Central memory CD4-positive, alpha-beta T cell (primary cell): ENCODE measurements around the gene NRSN1.
"Not testable (repeated sequence)": the region's sequence is repeated elsewhere in the genome, so short reads cannot be mapped to it uniquely, and the experiment has no call there.

Source experiments
- DNase-seq: peaks from one replicate; pipeline ENCODE4 v3.0.0; 2022
- total RNA-seq, 3 experiments: gene quantifications; one replicate each; lab custom pipeline; 2026; lab: John Stamatoyannopoulos, UW

Gene NRSN1
- 0 reads per million in 3 experiments for total RNA-seq

- no peak for DNase-seq
Observed at GRCh38 chr6:24125980-24126379, at the start of gene NRSN1. Gene NRSN1, plus strand, starts transcription at chr6:24126215. Its CDS starts 8,113 bp downstream, at chr6:24134328.

- DNase-seq, result no peak
Observed at GRCh38 chr6:24078200-24078599, 47.8 kb upstream of the NRSN1 start.

- DNase-seq, result no peak
Observed at GRCh38 chr6:24079076-24079475, 46.9 kb upstream of the NRSN1 start.

GRCh38 chr6:24080711-24081110 is 45.3 kb upstream of the NRSN1 start:
- DNase-seq, result no peak

GRCh38 chr6:24089736-24090135 is 36.3 kb upstream of the NRSN1 start:
- no peak for DNase-seq

GRCh38 chr6:24092407-24092806 is 33.6 kb upstream of the NRSN1 start:
- no peak for DNase-seq

- no peak for DNase-seq
Observed at GRCh38 chr6:24093381-24093780, 32.6 kb upstream of the NRSN1 start.

GRCh38 chr6:24099181-24099580 is 26.8 kb upstream of the NRSN1 start:
- DNase-seq, result no peak

GRCh38 chr6:24100024-24100769 is 25.8 kb upstream of the NRSN1 start:
- no peak for DNase-seq

GRCh38 chr6:24100770-24101155 is 25.3 kb upstream of the NRSN1 start:
- no peak for DNase-seq

- DNase-seq, result no peak
Observed at GRCh38 chr6:24105191-24105590, 20.8 kb upstream of the NRSN1 start.

- no peak for DNase-seq
Observed at GRCh38 chr6:24106291-24106690, 19.7 kb upstream of the NRSN1 start.

- DNase-seq, result no peak
Observed at GRCh38 chr6:24107294-24107693, 18.7 kb upstream of the NRSN1 start.

- no peak for DNase-seq
Observed at GRCh38 chr6:24108056-24108455, 18.0 kb upstream of the NRSN1 start.

- no peak for DNase-seq
Observed at GRCh38 chr6:24110417-24110816, 15.6 kb upstream of the NRSN1 start.

GRCh38 chr6:24113891-24114290 is 12.1 kb upstream of the NRSN1 start:
- DNase-seq, result no peak

GRCh38 chr6:24117021-24117420 is 9.0 kb upstream of the NRSN1 start:
- DNase-seq, result no peak

- no peak for DNase-seq
Observed at GRCh38 chr6:24122139-24122538, 3.9 kb upstream of the NRSN1 start.

- DNase-seq, result no peak
Observed at GRCh38 chr6:24126586-24127192, 674 bp downstream of the NRSN1 start.

GRCh38 chr6:24127316-24127715 is 1.3 kb downstream of the NRSN1 start:
- DNase-seq, result no peak

GRCh38 chr6:24131751-24132150 is 5.7 kb downstream of the NRSN1 start:
- no peak for DNase-seq

- DNase-seq, result no peak
Observed at GRCh38 chr6:24139080-24139479, 13.1 kb downstream of the NRSN1 start.

- DNase-seq, result no peak
Observed at GRCh38 chr6:24139639-24140038, 13.6 kb downstream of the NRSN1 start.

- DNase-seq, result no peak
Observed at GRCh38 chr6:24140591-24140990, 14.6 kb downstream of the NRSN1 start.

GRCh38 chr6:24142733-24143132 is 16.7 kb downstream of the NRSN1 start:
- DNase-seq, result not testable (repeated sequence)
